NCI-H146 (cell line): ENCODE data around the gene KBTBD12.
"Not testable (repeated sequence)": the region's sequence is repeated elsewhere in the genome, so short reads cannot be mapped to it uniquely, and the experiment has no call there.

Experiments
- DNase-seq: peaks from one replicate; lab custom pipeline; 2025; lab: John Stamatoyannopoulos, UW

KBTBD12 gene

GRCh38 chr3:127915115-127915936 lies at the start of gene KBTBD12:
TSS of gene KBTBD12 (plus strand) at chr3:127915232. CDS start at chr3:127923062, 7,830 bp downstream.
- no peak for DNase-seq

DNA sequence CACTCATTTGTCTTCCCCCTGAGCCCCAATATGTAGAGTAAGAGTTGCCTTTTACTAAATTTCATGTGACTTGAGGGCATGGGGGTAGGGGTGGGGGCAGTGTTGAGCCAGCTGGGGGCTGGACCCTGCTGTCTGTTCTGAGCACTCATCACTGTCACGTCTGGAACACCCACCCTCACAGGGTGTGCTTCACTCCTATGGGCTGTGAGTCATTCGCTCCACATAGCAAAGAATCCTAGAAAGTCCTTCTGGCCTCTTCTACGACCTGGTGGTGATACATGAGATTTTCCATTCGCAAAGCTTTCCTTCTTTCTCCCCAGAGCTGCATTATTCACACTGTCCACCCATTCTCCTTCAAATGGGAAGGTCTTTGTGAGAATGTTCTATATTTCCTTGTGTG lies 49.1 kb upstream of the KBTBD12 start:
- DNase-seq, result no peak

DNA sequence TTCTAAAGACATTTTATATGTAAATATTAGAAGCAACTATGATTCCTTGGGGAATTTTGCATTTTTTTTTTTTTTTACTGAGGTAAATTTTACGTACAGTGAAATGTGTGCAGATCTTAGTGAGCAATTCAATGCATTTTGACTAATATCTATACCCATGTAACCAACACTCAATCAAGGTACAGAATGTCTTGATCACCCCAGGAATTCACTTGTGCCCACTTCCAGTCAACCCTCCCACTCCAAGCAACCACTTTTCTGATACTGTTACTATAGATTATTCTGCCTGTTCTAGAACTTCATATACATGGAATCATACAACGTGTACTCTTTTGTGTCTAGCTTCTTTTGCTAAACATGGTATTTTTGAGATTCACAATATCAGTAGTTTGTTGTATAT lies 47.6 kb upstream of the KBTBD12 start:
- DNase-seq, result no peak

GRCh38 chr3:127867986-127868385 lies 47.0 kb upstream of the KBTBD12 start:
- no peak for DNase-seq

GRCh38 chr3:127870156-127870555 lies 44.9 kb upstream of the KBTBD12 start:
- no peak for DNase-seq

- DNase-seq, result not testable (repeated sequence)
Observed at GRCh38 chr3:127874097-127874496, 40.9 kb upstream of the KBTBD12 start.

DNA sequence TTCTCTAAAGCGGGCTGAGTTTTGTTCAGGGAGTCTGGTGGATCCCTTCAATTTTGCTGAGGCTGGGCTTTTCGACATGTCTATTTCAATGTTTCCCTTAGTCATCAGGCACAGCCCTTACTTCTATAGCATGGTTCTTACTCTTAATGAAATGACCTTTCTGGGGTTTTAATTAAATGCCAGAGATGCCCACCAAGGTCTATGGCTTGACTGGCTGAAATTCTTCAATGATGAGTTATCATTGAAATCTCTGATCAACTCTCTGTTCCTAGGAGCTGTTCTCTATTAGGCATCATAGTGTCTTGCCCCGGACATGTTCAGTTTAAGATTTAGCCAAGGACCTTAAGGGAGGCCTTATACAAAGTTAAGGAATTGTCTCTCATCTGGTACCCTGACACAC lies 33.4 kb upstream of the KBTBD12 start:
- no peak for DNase-seq

DNA sequence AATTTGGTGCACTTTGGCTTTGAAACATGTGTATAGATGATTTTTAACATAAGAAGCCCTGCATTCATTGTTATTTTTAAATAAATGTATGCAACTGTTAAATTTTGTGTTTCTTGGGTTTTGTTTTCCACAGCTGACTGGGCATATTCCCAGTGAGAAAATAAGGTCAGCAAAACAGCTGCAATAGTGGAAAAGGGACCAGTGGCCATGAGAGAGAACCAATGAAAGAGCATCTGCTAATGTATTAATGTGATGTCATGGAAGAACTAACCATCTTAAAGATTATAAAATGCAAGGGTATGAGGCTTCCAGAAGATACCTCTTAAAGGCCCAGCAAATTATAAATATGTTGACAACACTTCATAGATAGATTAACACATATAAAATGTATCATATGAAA lies 31.0 kb upstream of the KBTBD12 start:
- DNase-seq, result no peak

GRCh38 chr3:127886231-127886955 lies 28.6 kb upstream of the KBTBD12 start:
- DNase-seq, result peak; percentile 23

DNA sequence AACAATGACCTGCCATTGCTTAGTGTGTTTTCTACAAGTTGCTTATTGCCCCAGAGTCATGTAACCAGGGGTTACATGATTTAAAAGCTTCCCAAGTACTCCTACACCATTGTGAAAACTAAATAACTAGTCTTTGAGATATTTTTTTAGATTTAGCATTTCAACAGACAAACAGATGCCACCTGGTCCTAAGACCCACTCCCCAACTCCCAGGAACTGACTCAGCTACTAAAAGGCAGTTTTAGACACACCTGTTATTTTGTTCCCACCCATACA lies 28.1 kb upstream of the KBTBD12 start:
- no peak for DNase-seq

GRCh38 chr3:127887321-127887720 lies 27.7 kb upstream of the KBTBD12 start:
- no peak for DNase-seq

DNA sequence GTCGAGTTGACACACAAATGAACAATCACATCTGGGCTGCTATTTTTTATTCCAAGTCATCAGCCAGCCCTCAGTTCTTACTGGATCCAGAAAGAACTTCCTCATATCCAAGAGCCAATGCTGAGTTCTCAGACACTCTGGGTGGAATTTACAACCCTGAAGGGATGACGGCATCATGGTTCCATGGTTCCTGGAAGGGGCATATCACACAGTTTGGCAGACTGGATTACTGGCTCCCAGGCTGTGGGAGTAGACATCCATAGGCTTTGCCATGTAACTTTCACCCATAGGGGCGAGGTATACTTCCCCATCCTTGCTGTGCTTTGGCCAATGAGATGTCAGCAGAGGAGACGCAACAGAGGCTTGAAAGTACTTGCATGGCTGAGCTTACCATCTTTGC lies 26.9 kb upstream of the KBTBD12 start:
- DNase-seq, result no peak

DNA sequence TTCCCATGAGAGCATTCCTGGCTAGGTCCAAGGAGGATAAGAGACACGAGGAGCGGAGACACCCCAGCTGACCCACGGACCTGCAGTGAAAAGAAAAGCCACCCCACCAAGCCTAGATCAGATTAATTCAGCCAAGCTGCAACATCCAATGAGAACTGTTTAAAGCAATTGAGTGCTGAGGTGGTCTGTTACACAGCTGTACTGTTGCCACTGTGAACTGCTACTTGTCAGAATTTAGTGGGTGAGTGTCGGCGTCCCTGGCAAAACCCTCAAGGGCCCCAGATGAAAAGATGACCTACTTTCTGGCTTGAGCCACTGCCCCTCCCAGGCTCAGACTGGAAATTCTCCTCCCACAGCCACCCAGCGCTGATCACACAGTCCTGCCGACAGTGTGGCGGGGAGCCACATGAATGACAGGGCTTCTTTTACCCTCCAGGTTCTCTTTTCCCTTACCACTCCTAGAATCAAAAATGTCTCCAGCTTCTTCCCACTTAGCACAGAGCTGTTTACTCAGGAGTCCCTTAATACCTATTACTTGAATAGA lies 26.4 kb upstream of the KBTBD12 start:
- DNase-seq, result no peak

- DNase-seq, result no peak
Observed at GRCh38 chr3:127889461-127889863, 25.6 kb upstream of the KBTBD12 start.

DNA sequence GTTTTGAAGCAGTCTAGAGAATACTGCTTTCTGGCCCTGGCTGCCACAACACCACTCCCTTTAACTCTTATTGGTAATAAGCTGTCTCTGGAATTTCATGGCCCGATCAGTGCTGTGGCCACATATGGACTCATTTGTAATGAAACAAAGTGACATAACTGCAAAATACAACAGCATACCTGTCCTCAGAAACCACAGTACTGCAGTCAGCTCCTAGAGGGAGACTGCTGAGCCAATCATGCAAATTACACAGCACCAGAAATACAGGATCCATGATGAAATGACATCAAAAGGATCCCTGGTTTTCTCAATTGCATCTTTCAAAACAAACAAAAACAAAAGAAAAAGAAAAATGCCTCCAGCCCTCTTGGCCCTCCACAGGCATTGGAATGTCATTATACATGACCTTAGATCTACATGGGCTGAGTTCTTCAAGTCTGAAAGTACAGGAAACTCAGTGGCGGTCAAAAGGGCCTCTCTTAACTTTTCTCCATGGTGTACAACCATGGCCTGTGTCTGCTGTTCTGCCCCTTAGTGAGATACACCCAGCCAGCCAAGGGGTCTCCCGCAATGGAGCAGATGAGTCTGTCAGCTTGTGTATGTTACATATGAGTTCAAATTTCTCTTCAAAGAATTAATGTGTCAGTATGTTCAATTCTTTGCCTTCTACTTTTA lies 24.9 kb upstream of the KBTBD12 start:
- DNase-seq, result no peak

DNA sequence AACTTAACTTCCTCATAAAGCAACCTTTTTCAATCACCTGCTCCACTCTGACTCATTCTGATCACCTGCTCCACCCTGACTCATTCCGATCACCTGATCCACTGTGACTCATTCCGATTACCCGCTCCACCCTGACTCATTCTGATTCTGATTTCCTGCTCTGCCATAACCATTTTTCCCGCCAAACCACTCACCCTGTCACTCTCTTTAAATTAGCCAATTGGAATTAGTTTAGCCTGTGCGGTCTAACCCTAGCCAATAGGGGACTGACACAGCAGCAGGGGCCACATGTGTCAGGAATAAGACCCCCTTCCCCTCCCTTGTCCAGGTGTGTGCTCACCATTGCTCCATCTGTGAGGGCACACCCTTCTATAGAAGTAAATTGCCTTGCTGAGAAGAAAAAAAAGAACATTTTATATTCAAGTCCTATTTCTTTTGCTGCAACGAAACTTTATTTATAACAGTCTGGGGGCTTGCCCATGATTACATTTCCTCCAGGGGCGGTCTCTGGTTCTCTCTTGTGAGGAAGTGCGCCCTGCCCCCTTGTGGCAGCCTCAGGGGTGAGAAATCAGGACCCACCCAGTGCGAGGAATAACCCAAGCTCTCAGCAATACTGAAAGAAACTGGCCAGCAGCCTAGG lies 24.3 kb upstream of the KBTBD12 start:
- DNase-seq, result not testable (repeated sequence)

DNA sequence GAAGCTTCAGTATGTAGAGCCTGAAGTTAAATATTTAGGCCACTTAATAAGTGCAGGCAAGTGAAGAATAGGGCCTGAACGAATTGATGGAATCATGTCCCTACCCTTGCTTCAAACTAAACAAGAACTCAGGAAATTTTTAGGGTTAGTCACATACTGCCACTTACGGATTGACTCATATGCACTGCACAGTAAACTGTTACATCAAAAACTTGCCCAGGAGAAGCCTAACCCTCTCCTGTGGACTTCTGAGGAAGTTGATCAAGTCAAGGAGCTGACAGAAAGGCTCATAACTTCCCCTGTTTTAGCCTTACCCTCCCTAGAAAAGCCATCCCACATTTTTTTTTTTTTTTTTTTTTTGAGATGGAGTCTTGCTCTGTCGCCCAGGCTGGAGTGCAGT lies 20.6 kb upstream of the KBTBD12 start:
- no peak for DNase-seq

GRCh38 chr3:127899200-127899599 lies 15.8 kb upstream of the KBTBD12 start:
- no peak for DNase-seq

GRCh38 chr3:127899766-127900165 lies 15.3 kb upstream of the KBTBD12 start:
- DNase-seq, result no peak

- DNase-seq, result no peak
Observed at GRCh38 chr3:127900536-127900935, 14.5 kb upstream of the KBTBD12 start.

- DNase-seq, result peak; percentile 31
Observed at GRCh38 chr3:127902486-127902885, 12.5 kb upstream of the KBTBD12 start.
